ENCODE measurements around the gene MRAS. TPM values are rescaled to one million over a fixed set of nuclear protein-coding genes. Genes with fewer than 3 reads are reported as not detected.

Gene MRAS
- total and polyA plus RNA-seq, 2 of the 8 experiments (the other 6 are each of a cell fraction or from before 2014, with no cell fraction given) = 10.6 to 16.2 TPM

DNA sequence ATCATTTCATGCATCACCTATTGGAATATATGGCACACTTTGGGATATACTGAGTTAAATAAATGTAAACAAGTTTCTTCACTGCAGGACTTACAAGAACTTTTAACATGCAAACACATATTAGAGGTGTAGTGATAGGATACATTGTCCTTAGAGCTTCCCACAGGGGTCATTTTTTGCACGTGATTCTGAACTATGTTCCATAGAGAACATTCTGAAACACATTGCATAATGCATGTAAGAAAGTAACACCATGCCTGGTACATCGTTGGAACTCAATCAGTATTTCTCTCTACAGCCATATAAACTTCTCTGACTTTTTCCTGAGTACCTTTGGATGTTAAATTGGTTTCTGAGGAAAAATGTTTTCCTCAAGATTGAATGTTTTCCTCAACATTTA is 28.3 kb downstream of the MRAS start:
- Histone ChIP-seq H3K27ac (ENCODE audit: low read depth, low read length) (no peak overlapping the region), H3K23me2 (ENCODE audit: low read depth, low read length) (no peaks in the 10 kb centered on the region), H4K20me1 (replicated peaks in 1 of 2; ENCODE audit: control insufficient read depth in 1 of 2, insufficient read depth in 2 of 2, low read length in 2 of 2) (no peaks in the 10 kb centered on the region), H3K36me3 (ENCODE audit: control insufficient read depth in 2 of 4, insufficient read depth in 4 of 4, low read length in 3 of 4) (no peaks in the 10 kb centered on the region), H3K23ac (ENCODE audit: insufficient read length) (no peak overlapping the region), H4K8ac (ENCODE audit: extremely low read depth, insufficient read depth, low read length) (no peak overlapping the region), H2AFZ (ENCODE audit: low read length) (no peak overlapping the region), H3K27me3 (replicated peaks in 1 of 4; ENCODE audit: control insufficient read depth in 3 of 4, extremely low read depth in 1 of 4, insufficient read depth in 3 of 4, low read length in 3 of 4) (no peaks in the 10 kb centered on the region), H3K79me2 (ENCODE audit: control insufficient read depth in 1 of 2, insufficient read depth in 2 of 2, low read length in 2 of 2) (no peaks in the 10 kb centered on the region), H4K91ac (replicated peaks; ENCODE audit: insufficient read length, low read length) (no peak overlapping the region), H3K14ac (ENCODE audit: insufficient read length) (no peak overlapping the region), H2BK15ac (ENCODE audit: low read length) (no peak overlapping the region), H2AK5ac (ENCODE audit: low read depth, low read length) (no peak overlapping the region), H4K5ac (ENCODE audit: insufficient read length, low read depth, low read length) (no peak overlapping the region), H3K9ac (replicated peaks in 1 of 4; ENCODE audit: extremely low read depth in 1 of 4, low read depth in 3 of 4, low read length in 3 of 4) (no peak overlapping the region), H3K56ac (replicated peaks; ENCODE audit: insufficient read length, low read depth, low read length) (no peak overlapping the region), H2BK20ac (ENCODE audit: low read length) (no peak overlapping the region), H3K4me2 (ENCODE audit: insufficient read depth in 1 of 2, low read depth in 2 of 2, low read length in 2 of 2) (no peak overlapping the region), H3K9me3 (ENCODE audit: insufficient read depth in 2 of 2, low read depth in 1 of 2, low read length in 1 of 2) (no peaks in the 10 kb centered on the region), H3K4me1 (replicated peaks in 1 of 4; ENCODE audit: control insufficient read depth in 3 of 4, insufficient read depth in 4 of 4, low read length in 3 of 4) (no peaks in the 10 kb centered on the region), H3K4ac (replicated peaks; ENCODE audit: insufficient read length, low read depth, low read length) (no peak overlapping the region), H2BK5ac (ENCODE audit: low read depth, low read length) (no peak overlapping the region), H2BK120ac (replicated peaks; ENCODE audit: low read depth, low read length) (no peak overlapping the region), H3K4me3 (ENCODE audit: extremely low read depth in 1 of 4, insufficient read depth in 2 of 4, low read depth in 3 of 4, low read length in 4 of 4) (no peak overlapping the region), H3K79me1 (ENCODE audit: low read depth, low read length) (no peaks in the 10 kb centered on the region), H2BK12ac (ENCODE audit: low read depth, low read length) (no peak overlapping the region), H3K18ac (ENCODE audit: extremely low read depth, low read length) (no peak overlapping the region)
- DNase-seq (ENCODE audit: low read depth in 1 of 2, low spot score in 2 of 2) (no peak), FAIRE-seq (no peak)
- ChIA-PET POLR2A (ENCODE audit: partially characterized antibody) (no interaction called here), CTCF (ENCODE audit: partially characterized antibody) (interaction anchor here (1.2 to 1.7 kb wide), 3 partner anchors 12 to 40 kb away, joined by 3 to 4 read pairs (median 4); no protein-coding TSS in a partner anchor)
- 89% methylated on average over 2 of the region's 2 CpGs; no CpG with 5 or more reads in 1 of the 2 experiments for WGBS, 2 experiments (ENCODE audit: extremely low coverage in 1 of 2, insufficient coverage in 1 of 2, insufficient read length in 1 of 2, insufficient replicate concordance in 2 of 2, low coverage in 1 of 2, low lambda C conversion rate in 2 of 2, missing lambda C conversion rate in 1 of 2)
- TF ChIP-seq SIX5 (IDR thresholded peaks at IDR 0.05; ENCODE audit: low read depth, low read length) (no peak), HDAC6 (IDR thresholded peaks at IDR 0.05; ENCODE audit: low read depth, low read length) (no peak), HDAC2 (IDR thresholded peaks at IDR 0.05; ENCODE audit: borderline replicate concordance in 1 of 2, low read depth in 2 of 2, low read length in 2 of 2) (no peak), BACH1 (IDR thresholded peaks at IDR 0.05; ENCODE audit: low read length) (no peak), EZH2 (IDR thresholded peaks at IDR 0.05; ENCODE audit: low read depth, low read length, severe bottlenecking) (no peak), RFX5 (IDR thresholded peaks at IDR 0.05; ENCODE audit: borderline replicate concordance, low read depth, low read length) (no peak), EGR1 (IDR thresholded peaks at IDR 0.05; ENCODE audit: borderline replicate concordance, low read depth, low read length) (no peak), BRCA1 (IDR thresholded peaks at IDR 0.05; ENCODE audit: low read depth, low read length) (no peak), ASH2L (IDR thresholded peaks at IDR 0.05; ENCODE audit: low read length) (no peak), SUZ12 (IDR thresholded peaks at IDR 0.05; ENCODE audit: low read length) (no peak), RXRA (IDR thresholded peaks at IDR 0.05; ENCODE audit: insufficient read depth, low read depth, low read length) (no peak), SIN3A (conservative IDR thresholded peaks at IDR 0.05 in 1 of 2, IDR thresholded peaks at IDR 0.05 in 1 of 2; ENCODE audit: low read depth in 1 of 2, low read length in 2 of 2) (no peak), KDM5A (IDR thresholded peaks at IDR 0.05; ENCODE audit: low read length) (no peak)
- TF ChIP-seq, protein P1, sequence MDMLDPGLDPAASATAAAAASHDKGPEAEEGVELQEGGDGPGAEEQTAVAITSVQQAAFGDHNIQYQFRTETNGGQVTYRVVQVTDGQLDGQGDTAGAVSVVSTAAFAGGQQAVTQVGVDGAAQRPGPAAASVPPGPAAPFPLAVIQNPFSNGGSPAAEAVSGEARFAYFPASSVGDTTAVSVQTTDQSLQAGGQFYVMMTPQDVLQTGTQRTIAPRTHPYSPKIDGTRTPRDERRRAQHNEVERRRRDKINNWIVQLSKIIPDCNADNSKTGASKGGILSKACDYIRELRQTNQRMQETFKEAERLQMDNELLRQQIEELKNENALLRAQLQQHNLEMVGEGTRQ (IDR thresholded peaks at IDR 0.05; ENCODE audit: low read length) = no peak
